ENCODE results near the gene ZNF516. TPM values are rescaled to one million over a fixed set of nuclear protein-coding genes. Genes with fewer than 3 reads are reported as not detected.

The ZNF516 gene
- total and polyA plus RNA-seq, 2 experiments from 2014 or later, result 17.8 to 29.4 TPM

- H4K20me1 ChIP-seq (ENCODE audit: insufficient read depth), result no peaks in the 10 kb centered on the region
- no peaks in the 10 kb centered on the region for H3K9me3 ChIP-seq (ENCODE audit: low read depth)
- peak overlapping the region; percentile 77 for H3K27ac ChIP-seq
- peaks cover 31% of the 10 kb centered on the region for H3F3A ChIP-seq (ENCODE audit: insufficient read depth)
- peak overlapping the region; percentile 76 for H3K9ac ChIP-seq
- H3K79me2 ChIP-seq (ENCODE audit: insufficient read depth), result peaks cover 21% of the 10 kb centered on the region
- WGBS, 2 experiments (ENCODE audit: low coverage in 1 of 2, low lambda C conversion rate in 2 of 2, missing lambda C conversion rate in 2 of 2), result 0 to 2% methylated on average over 23 to 56 of the region's 56 CpGs
- no peaks in the 10 kb centered on the region for H3K27me3 ChIP-seq (replicated peaks; ENCODE audit: insufficient read depth)
- DNase-seq, result peak; percentile 67
- H3K4me2 ChIP-seq (ENCODE audit: unreplicated experiment), result peak overlapping the region; percentile 100
- H3K36me3 ChIP-seq (ENCODE audit: low read depth), result no peaks in the 10 kb centered on the region
- H2AFZ ChIP-seq, result peak overlapping the region; percentile 78
- no peaks in the 10 kb centered on the region for H3K9me2 ChIP-seq (ENCODE audit: insufficient read depth)
- in situ Hi-C loops (cut with MboI), result no loop called here
- peaks cover 11% of the 10 kb centered on the region for H3K4me1 ChIP-seq (ENCODE audit: insufficient read depth)
- H3K4me3 ChIP-seq, result peak overlapping the region; percentile 83
- TF ChIP-seq EZH2 (IDR thresholded peaks at IDR 0.05; ENCODE audit: insufficient read depth, poor library complexity, severe bottlenecking) (no peak), EZH2phosphoT487 (IDR thresholded peaks at IDR 0.05; ENCODE audit: insufficient read depth, low read depth) (no peak)
Observed at GRCh38 chr18:76494231-76495005, 624 bp downstream of the ZNF516 start.

- DNase-seq, result peak; percentile 67
- in situ Hi-C loops (cut with MboI), result no loop called here
- TF ChIP-seq EZH2phosphoT487 (IDR thresholded peaks at IDR 0.05; ENCODE audit: insufficient read depth, low read depth) (no peak), EZH2 (IDR thresholded peaks at IDR 0.05; ENCODE audit: insufficient read depth, poor library complexity, severe bottlenecking) (no peak)
Observed at GRCh38 chr18:76493213-76494161, 1.6 kb downstream of the ZNF516 start.

GRCh38 chr18:76492669-76493212 lies 2.3 kb downstream of the ZNF516 start:
- no peaks in the 10 kb centered on the region for H3K36me3 ChIP-seq (ENCODE audit: low read depth)
- peaks cover 41% of the 10 kb centered on the region for H3F3A ChIP-seq (ENCODE audit: insufficient read depth)
- H3K4me2 ChIP-seq (ENCODE audit: unreplicated experiment), result peak overlapping the region; percentile 100
- WGBS, 2 experiments (ENCODE audit: low coverage in 1 of 2, low lambda C conversion rate in 2 of 2, missing lambda C conversion rate in 2 of 2), result 0 to 1% methylated on average over 31 of the region's 31 CpGs
- peak; percentile 96 for DNase-seq
- H3K27me3 ChIP-seq (replicated peaks; ENCODE audit: insufficient read depth), result no peaks in the 10 kb centered on the region
- 0 out of 2 replicates have a peak, but pooled peaks cover under 1% of the 10 kb centered on the region for H4K20me1 ChIP-seq (ENCODE audit: insufficient read depth)
- no peaks in the 10 kb centered on the region for H3K9me2 ChIP-seq (ENCODE audit: insufficient read depth)
- H3K9me3 ChIP-seq (ENCODE audit: low read depth), result no peaks in the 10 kb centered on the region
- in situ Hi-C loops (cut with MboI), result no loop called here
- H3K4me1 ChIP-seq (ENCODE audit: insufficient read depth), result peaks cover 26% of the 10 kb centered on the region
- H3K79me2 ChIP-seq (ENCODE audit: insufficient read depth), result peaks cover 38% of the 10 kb centered on the region
- peak overlapping the region; percentile 83 for H3K4me3 ChIP-seq
- TF ChIP-seq EZH2phosphoT487 (IDR thresholded peaks at IDR 0.05; ENCODE audit: insufficient read depth, low read depth) (no peak), EZH2 (IDR thresholded peaks at IDR 0.05; ENCODE audit: insufficient read depth, poor library complexity, severe bottlenecking) (no peak)
- H2AFZ ChIP-seq, result peak overlapping the region; percentile 78
- H3K27ac ChIP-seq, result peak overlapping the region; percentile 77
- peak overlapping the region; percentile 76 for H3K9ac ChIP-seq

More at GRCh38 chr18:76493213-76494161, 1.6 kb downstream of the ZNF516 start:
- H3K4me3 ChIP-seq, result peak overlapping the region; percentile 83
- peak overlapping the region; percentile 77 for H3K27ac ChIP-seq
- WGBS, 2 experiments (ENCODE audit: low coverage in 1 of 2, low lambda C conversion rate in 2 of 2, missing lambda C conversion rate in 2 of 2), result 0 to 1% methylated on average over 27 to 31 of the region's 31 CpGs
- peaks cover 31% of the 10 kb centered on the region for H3K79me2 ChIP-seq (ENCODE audit: insufficient read depth)
- H3K9me2 ChIP-seq (ENCODE audit: insufficient read depth), result no peaks in the 10 kb centered on the region
- H3F3A ChIP-seq (ENCODE audit: insufficient read depth), result peaks cover 40% of the 10 kb centered on the region
- peak overlapping the region; percentile 76 for H3K9ac ChIP-seq
- H3K4me2 ChIP-seq (ENCODE audit: unreplicated experiment), result peak overlapping the region; percentile 100
- H3K36me3 ChIP-seq (ENCODE audit: low read depth), result no peaks in the 10 kb centered on the region
- H3K4me1 ChIP-seq (ENCODE audit: insufficient read depth), result peaks cover 18% of the 10 kb centered on the region
- peak overlapping the region; percentile 78 for H2AFZ ChIP-seq
- no peaks in the 10 kb centered on the region for H4K20me1 ChIP-seq (ENCODE audit: insufficient read depth)
- no peaks in the 10 kb centered on the region for H3K27me3 ChIP-seq (replicated peaks; ENCODE audit: insufficient read depth)
- H3K9me3 ChIP-seq (ENCODE audit: low read depth), result no peaks in the 10 kb centered on the region

Data from GM23248 (cell line).